GM21381 (cell line): ENCODE measurements around the gene HAGHL.
"Not testable (repeated sequence)": the region's sequence is repeated elsewhere in the genome, so short reads cannot be mapped to it uniquely, and the experiment has no call there.

Experiments
- ATAC-seq: cut with Tn5 transposase; IDR thresholded peaks from one replicate; pipeline ENCODE4 v1.9.1; 2021; ENCODE audit warnings: mild to moderate bottlenecking, moderate library complexity; ENCODE audit not compliant: unreplicated experiment

HAGHL gene

DNA sequence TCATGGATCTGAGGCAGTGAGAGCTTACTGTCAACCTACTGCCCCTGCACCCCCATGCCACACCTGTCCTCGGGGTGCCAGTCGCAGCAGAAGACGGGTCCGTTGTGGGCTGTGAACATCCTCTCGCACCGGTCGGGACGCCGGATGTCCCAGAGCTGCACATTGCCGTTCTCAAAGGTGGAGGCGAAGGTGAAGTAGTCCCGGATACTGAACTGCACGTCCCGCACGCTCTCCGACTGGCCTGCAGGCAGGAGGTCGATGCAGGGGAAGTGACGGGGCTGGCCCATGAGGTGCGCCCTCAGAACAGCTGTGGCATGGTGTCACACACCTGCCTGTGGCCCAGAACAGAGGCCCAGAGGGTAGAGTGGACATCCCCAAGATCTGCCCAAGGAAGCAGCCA, 39.4 kb upstream of the HAGHL start:
- ATAC-seq = no peak

DNA sequence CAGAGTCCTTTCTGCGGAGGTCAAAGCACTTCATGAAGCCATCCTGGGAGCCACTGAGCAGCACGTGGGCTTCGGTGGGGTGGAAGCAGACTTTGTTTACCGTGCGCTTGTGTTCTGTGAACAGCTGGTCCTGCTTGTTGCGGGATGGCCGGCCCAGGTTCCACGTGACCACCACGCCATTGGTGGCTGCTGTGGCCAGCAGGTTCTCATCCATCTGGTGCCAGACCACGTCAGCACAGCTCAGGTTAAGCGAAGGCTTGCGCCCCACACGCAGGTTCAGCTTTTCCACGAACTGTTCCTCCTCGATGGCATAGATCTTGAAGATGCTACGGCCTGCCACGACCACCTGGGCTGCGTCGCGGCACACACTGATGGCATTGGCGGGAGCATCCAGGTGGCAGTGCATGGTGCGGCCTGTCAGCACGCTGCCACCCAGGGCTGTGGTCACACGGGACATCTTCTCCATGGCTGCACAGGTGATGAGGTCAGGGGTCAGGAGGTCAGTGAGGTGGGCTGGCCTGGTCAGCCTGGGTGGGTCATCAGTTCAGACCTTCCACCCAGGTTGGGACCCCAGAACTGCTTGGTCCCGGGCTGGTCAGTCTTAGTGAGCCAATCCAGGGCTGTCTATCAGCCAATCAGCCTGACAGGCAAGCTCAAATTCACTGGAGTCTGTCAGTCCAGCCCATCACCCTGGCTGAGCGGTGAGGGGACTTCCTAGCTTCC, 37.6 kb upstream of the HAGHL start:
- no peak for ATAC-seq

DNA sequence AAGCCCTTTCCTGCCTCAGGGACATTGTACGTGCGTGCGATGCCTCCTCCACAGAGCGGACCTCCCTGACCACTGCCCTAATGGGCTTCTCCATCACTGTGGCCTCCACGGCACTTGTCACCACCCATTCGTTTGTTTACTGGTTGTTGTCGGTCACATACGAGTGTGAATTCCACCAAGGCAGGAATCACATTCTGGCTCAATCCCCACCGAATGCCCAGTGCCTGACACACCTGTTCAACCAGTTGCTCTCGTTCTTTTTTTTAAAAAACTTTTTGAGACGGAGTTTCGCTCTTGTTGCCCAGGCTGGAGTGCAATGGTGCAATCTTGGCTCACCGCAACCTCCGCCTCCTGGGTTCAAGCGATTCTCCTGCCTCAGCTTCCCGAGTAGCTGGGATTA, 35.7 kb upstream of the HAGHL start:
- ATAC-seq = not testable (repeated sequence)

- no peak for ATAC-seq
Observed at GRCh38 chr16:692356-693108, 34.4 kb upstream of the HAGHL start.

DNA sequence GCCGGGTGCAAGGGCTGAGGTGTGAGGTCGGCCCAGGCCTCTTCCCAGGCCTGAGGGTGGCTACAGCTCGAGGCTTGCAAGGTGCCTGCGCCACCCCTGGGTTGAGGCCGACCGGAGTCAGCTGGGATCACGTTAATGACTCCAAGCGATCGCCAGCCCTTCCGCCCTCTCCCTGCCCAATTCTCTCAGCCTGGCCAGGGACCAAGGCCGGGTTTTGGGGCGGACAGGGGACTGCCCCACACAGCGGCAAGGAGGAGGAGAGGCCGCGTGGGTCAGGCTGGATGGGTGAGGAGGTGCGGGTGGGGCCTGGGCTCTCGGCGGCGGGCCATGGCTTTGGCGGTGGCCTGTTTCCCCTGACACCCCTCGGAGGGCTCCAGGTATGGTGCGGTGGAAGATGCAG, 33.5 kb upstream of the HAGHL start:
- no peak for ATAC-seq

GRCh38 chr16:693766-694165, 33.1 kb upstream of the HAGHL start:
- no peak for ATAC-seq

DNA sequence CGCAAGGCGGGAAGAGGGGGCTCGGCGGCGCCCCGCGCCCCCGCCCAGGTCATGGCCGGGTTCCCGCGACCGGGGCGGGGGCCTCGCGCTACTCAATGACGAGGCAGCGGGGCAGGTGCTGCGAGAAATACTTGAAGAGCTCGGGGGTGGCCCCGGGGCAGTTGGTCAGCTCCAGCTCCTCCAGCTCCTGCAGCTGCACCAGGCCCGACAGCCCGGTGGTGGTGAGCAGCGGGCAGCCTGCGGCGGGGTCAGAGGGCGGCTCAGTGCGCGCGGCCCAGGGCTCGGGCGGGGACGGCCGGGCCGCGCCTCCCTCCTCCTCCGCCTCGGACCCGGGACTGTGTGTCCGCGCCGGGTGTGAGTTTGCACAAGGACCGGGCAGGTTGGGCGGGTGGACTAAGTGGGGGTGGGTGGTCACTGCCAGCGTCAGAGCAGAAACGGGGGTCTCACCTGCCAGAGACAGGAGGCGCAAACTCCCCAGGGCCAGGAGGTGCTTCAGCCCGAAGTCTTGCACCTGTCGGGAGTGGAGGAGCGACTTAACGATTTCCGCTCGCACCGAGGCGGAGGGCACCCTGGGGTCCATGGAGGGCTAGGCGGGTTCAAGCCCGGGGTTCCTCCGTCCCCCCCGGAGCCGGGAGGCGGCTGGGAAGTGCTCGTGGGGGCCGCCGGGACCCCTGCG, 32.6 kb upstream of the HAGHL start:
- ATAC-seq = no peak

DNA sequence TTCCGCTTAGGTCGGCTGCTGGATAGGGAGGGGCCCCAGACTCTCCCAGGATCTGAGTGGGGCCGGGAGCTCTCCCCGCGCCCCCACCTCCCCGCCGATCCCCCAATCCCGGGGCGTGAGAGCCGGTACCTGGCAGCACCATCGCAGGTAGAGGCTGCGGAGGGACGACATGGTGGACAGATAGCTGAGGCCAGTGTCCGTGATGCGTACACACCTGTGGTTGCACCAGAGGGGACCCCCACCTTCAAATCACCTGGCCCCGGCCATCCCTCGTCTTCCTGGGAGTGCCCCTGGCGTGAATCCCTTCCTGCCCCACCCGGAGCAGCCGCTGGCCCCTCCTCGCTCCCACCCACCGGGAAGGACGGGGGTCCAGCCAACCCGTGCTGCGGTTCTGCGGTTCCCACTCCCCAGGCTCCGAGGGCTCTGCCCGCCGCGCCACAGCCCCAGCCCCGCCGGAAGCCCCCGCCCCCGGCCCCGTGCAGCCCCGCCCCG, 32.0 kb upstream of the HAGHL start:
- no peak for ATAC-seq

- no peak for ATAC-seq
Observed at GRCh38 chr16:695355-696089, 31.4 kb upstream of the HAGHL start.

GRCh38 chr16:698911-699671, 27.8 kb upstream of the HAGHL start:
- ATAC-seq = no peak

DNA sequence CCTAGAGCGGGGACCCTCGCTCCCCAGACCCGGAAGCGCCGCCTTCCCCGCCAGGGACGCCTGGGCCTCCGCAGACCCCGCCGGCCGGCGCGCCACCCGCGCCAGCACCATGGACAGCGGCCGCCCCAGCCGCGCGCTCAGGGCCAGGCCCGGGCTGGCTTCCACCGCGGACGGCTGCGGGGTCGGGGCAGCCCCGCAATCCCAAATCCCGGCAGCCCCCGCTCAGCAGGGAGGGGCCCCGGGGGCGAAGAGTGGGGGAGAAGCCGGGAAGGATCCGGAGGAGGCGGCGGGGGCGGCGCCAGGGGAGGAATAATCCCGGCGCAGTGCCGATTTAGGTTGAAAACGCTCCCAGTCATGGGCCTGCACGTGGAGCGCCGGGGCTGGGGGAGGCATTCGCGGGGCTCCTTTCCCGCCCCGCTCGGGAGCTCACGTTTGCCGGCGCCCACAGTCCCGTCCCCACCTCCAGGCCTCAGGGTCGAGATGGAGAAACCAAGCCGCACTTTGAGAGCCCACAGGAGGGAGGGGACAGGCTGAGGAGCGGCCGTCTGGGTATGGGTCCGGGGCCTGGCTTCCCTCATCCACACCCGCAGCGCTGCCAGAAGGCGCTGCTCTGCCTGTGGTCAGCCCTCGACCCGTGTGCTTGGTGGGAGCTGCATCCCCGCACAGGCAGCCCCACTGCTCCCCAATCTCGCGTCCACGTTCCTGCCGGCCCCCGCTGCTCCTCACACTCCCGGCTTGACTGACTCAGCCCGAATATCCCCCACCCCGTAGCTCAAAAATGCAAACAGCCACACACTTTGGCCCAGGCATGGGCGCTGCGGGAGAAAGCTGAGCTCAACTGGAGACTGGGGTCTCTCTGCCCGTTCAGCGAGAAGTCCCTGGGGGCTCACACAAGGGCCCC, 26.0 kb upstream of the HAGHL start:
- no peak for ATAC-seq

- ATAC-seq = no peak
Observed at GRCh38 chr16:702341-702740, 24.6 kb upstream of the HAGHL start.

DNA sequence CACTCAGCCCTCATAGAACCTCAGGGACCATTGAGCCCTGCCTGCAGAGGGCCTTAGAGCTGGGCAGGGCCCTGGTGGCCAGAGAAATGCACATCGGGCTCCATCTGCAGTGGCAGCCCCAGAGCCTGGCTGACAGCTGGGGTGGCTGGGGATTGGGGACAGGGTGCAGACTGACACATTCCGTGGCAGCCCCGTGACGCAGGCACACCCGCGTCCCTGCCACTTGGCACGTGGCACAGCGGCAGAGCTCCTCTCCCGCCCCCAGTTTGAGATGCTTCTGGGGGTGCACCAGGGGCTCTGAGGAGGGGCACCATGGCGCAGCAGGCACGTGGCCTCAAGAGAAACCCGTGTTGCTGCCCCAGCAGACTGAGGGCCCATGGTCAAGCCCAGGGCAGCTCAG, 23.5 kb upstream of the HAGHL start:
- ATAC-seq = no peak

GRCh38 chr16:704047-704446, 22.9 kb upstream of the HAGHL start:
- no peak for ATAC-seq

DNA sequence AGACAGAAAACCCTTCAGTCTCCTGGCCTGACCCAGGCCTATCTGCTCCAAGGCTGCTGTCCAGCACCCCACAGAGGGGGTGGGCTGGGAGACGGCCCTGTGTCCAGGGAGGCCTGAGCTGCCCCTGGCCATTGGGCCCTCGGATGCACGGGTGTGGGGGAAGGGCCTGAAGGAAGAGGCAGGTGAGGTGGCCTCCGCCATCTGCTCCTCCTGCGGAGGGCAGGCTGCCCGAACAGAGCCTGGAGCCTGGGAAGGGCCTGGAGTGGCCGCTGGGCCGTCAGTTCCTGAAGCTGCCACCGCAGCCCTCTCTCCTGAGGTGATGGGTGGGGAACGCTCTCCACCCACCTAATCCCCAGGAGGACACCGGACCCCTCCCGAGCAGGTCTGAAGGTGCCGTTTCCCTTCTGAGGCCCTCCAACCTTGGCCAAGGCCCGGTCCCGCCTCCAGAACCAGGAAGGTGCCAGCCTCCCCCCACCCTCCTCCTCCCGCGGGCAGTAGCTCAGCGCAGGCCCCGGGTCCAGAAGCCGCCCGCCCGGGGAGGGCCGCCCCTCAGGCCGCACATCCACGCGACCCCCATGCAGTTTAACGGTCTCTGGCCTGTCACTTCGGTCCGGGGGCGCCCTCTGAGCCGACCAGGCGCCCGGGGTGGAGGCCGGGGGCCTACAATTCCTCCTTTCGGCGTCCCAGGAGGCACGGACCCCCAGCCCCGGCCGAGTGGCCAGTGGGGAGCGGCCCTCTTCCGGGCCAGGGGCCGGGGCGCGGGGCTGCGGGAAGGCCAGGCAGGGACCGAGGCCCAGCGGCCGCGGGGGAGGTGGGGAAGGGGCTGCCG, 22.1 kb upstream of the HAGHL start:
- ATAC-seq = no peak

- no peak for ATAC-seq
Observed at GRCh38 chr16:705431-706188, 21.3 kb upstream of the HAGHL start, which contains the start of gene FBXL16. Gene FBXL16 (minus strand): TSS chr16:705801. CDS start chr16:697405, 8,396 bp downstream.

DNA sequence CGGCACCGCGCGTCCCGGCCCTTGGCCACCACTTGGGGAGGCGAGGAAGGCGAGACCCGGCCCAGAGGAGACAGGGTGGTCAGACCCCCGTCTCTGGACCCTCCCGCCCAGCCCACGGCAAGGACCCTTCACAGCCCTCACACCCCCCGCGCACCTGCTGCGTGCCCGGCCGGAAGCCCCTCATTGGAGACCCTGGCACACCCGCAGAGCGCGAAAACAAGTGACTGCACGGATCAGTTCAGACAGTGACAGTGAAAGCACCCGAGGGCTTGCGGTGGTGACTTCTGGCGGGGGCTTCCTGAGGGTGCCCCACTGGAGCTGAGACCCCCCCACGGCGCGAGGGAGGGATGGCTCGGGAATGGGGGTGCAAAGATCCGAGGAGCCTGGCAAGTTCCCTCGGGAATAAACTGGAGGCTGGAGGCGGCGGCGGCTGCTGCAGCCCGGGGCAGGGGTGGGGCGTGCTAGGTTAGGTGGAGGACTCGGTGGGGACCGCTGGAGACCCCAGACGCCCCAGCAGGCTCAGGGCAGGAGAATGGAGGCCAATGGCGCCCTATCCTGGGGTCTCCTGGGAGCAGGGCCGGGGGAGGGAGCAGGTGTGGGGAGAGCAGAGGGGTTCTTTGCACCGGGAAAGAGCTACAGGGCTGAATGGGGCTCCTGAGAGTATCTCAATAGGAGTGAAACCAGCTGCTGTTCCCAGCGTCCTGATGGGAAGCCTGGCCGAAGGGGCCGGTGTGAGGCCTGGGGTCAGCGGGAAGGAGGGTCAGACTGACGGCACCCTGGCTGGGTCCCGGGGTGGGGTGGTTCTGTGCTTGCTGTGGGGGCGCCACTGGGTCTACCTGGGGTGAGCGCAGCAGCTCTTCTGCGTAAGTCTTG, 20.5 kb upstream of the HAGHL start:
- no peak for ATAC-seq
